ENCODE results near the gene NADK. TPM values are rescaled to one million over a fixed set of nuclear protein-coding genes. Genes with fewer than 3 reads are reported as not detected.
A peak's percentile ranks its signal among the peaks of the same experiment; 100 is the strongest.

NADK gene
- total RNA-seq, 4 donors from 2014 or later = 55.5 to 78.3 (median 64.1) TPM

GRCh38 chr1:1764876-1765470 is 13.3 kb downstream of the NADK start:
- Histone ChIP-seq H3K27ac (no peak overlapping the region), H3K9me3 (no peaks in the 10 kb centered on the region), H3K4me1 (peaks cover 4% of the 10 kb centered on the region), H3K27me3 (no peaks in the 10 kb centered on the region), H3K4me3 (no peak overlapping the region), H3K36me3 (peaks cover 52% of the 10 kb centered on the region)
- 90% methylated on average over 20 of the region's 23 CpGs for WGBS
- TF ChIP-seq POLR2A (IDR thresholded peaks at IDR 0.05) = no peak
- no peak for TF ChIP-seq POLR2AphosphoS5 (IDR thresholded peaks at IDR 0.05)
- TF ChIP-seq CTCF (IDR thresholded peaks at IDR 0.05) = no peak
- no peak for TF ChIP-seq EP300 (IDR thresholded peaks at IDR 0.05)
- DNase-seq (ENCODE audit: low spot score in 2 of 2) = no peak

GRCh38 chr1:1763657-1764621 is 14.3 kb downstream of the NADK start:
- no peaks in the 10 kb centered on the region for H3K9me3 ChIP-seq
- peaks cover 57% of the 10 kb centered on the region for H3K36me3 ChIP-seq
- H3K27ac ChIP-seq = peak overlapping the region; percentile 36
- WGBS = 64% methylated on average over 31 of the region's 32 CpGs
- no peaks in the 10 kb centered on the region for H3K27me3 ChIP-seq
- H3K4me3 ChIP-seq = no peak overlapping the region
- no peak for DNase-seq (ENCODE audit: low spot score in 2 of 2)
- H3K4me1 ChIP-seq = peaks cover 9% of the 10 kb centered on the region
- TF ChIP-seq POLR2A (IDR thresholded peaks at IDR 0.05) = no peak
- no peak for TF ChIP-seq CTCF (IDR thresholded peaks at IDR 0.05)
- peak in 2 of 3 donors; percentile 85 to 91 for TF ChIP-seq POLR2AphosphoS5 (IDR thresholded peaks at IDR 0.05)
- no peak for TF ChIP-seq EP300 (IDR thresholded peaks at IDR 0.05)

GRCh38 chr1:1761504-1762376 is 16.5 kb downstream of the NADK start:
- DNase-seq (ENCODE audit: low spot score in 2 of 2) = no peak
- no peaks in the 10 kb centered on the region for H3K9me3 ChIP-seq
- H3K27me3 ChIP-seq = no peaks in the 10 kb centered on the region
- H3K27ac ChIP-seq = no peak overlapping the region
- no peak overlapping the region for H3K4me3 ChIP-seq
- WGBS = 95% methylated on average over 14 of the region's 23 CpGs
- TF ChIP-seq CTCF (IDR thresholded peaks at IDR 0.05) (no peak), EP300 (IDR thresholded peaks at IDR 0.05) (no peak), POLR2A (IDR thresholded peaks at IDR 0.05) (no peak), POLR2AphosphoS5 (IDR thresholded peaks at IDR 0.05) (no peak)
- peaks cover 61% of the 10 kb centered on the region for H3K36me3 ChIP-seq
- H3K4me1 ChIP-seq = peaks cover 16% of the 10 kb centered on the region

GRCh38 chr1:1760715-1761114 is 17.6 kb downstream of the NADK start:
- WGBS = 94% methylated on average over 8 of the region's 10 CpGs
- no peak overlapping the region for H3K27ac ChIP-seq
- no peak for TF ChIP-seq POLR2A (IDR thresholded peaks at IDR 0.05)
- no peak for TF ChIP-seq POLR2AphosphoS5 (IDR thresholded peaks at IDR 0.05)
- no peak for TF ChIP-seq CTCF (IDR thresholded peaks at IDR 0.05)
- no peak for TF ChIP-seq EP300 (IDR thresholded peaks at IDR 0.05)
- H3K9me3 ChIP-seq = no peaks in the 10 kb centered on the region
- H3K4me3 ChIP-seq = no peak overlapping the region
- H3K36me3 ChIP-seq = peaks cover 71% of the 10 kb centered on the region
- H3K27me3 ChIP-seq = no peaks in the 10 kb centered on the region
- peaks cover 16% of the 10 kb centered on the region for H3K4me1 ChIP-seq
- DNase-seq (ENCODE audit: low spot score in 2 of 2) = no peak
